Right hindlimb (tissue), 1 donor: Measurements from ENCODE around the gene RBM33.
A peak's percentile ranks its signal among the peaks of the same experiment; 100 is the strongest.
"Not testable (repeated sequence)": the region's sequence is repeated elsewhere in the genome, so short reads cannot be mapped to it uniquely, and the experiment has no call there.

Experiments used
- DNase-seq: peaks from one replicate; pipeline ENCODE4 v3.0.0-alpha.2; 2018

RBM33 gene

GRCh38 chr7:155663937-155664336, 19.5 kb downstream of the RBM33 start:
- no peak for DNase-seq

GRCh38 chr7:155665079-155665956, 20.9 kb downstream of the RBM33 start:
- DNase-seq: no peak

- no peak for DNase-seq
Observed at GRCh38 chr7:155665957-155666287, 21.5 kb downstream of the RBM33 start.

- DNase-seq: no peak
Observed at GRCh38 chr7:155667241-155667829, 22.9 kb downstream of the RBM33 start.

- DNase-seq: peak; percentile 34
Observed at GRCh38 chr7:155669717-155670505, 25.4 kb downstream of the RBM33 start.

GRCh38 chr7:155670521-155670920, 26.1 kb downstream of the RBM33 start:
- no peak for DNase-seq

GRCh38 chr7:155674556-155674955, 30.1 kb downstream of the RBM33 start:
- no peak for DNase-seq

GRCh38 chr7:155676052-155676451, 31.6 kb downstream of the RBM33 start:
- DNase-seq: no peak

GRCh38 chr7:155677688-155678087, 33.2 kb downstream of the RBM33 start:
- no peak for DNase-seq

- no peak for DNase-seq
Observed at GRCh38 chr7:155680124-155680523, 35.7 kb downstream of the RBM33 start.

GRCh38 chr7:155680864-155681263, 36.4 kb downstream of the RBM33 start:
- DNase-seq: no peak

GRCh38 chr7:155681663-155682062, 37.2 kb downstream of the RBM33 start:
- DNase-seq: no peak

GRCh38 chr7:155682484-155682883, 38.0 kb downstream of the RBM33 start:
- no peak for DNase-seq

GRCh38 chr7:155683098-155683497, 38.6 kb downstream of the RBM33 start:
- no peak for DNase-seq

- no peak for DNase-seq
Observed at GRCh38 chr7:155683714-155684113, 39.3 kb downstream of the RBM33 start.

GRCh38 chr7:155684543-155684942, 40.1 kb downstream of the RBM33 start:
- DNase-seq: no peak

- DNase-seq: no peak
Observed at GRCh38 chr7:155685070-155685790, 40.8 kb downstream of the RBM33 start.

GRCh38 chr7:155685791-155686160, 41.3 kb downstream of the RBM33 start:
- DNase-seq: no peak

GRCh38 chr7:155686620-155687324, 42.3 kb downstream of the RBM33 start:
- DNase-seq: not testable (repeated sequence)

- not testable (repeated sequence) for DNase-seq
Observed at GRCh38 chr7:155688237-155688636, 43.8 kb downstream of the RBM33 start.

- not testable (repeated sequence) for DNase-seq
Observed at GRCh38 chr7:155690655-155691054, 46.2 kb downstream of the RBM33 start.

GRCh38 chr7:155692317-155692716, 47.9 kb downstream of the RBM33 start:
- DNase-seq: no peak
